K562 (cell line): ENCODE measurements around the gene PLEKHA6. TPM values are rescaled to one million over a fixed set of nuclear protein-coding genes. Genes with fewer than 3 reads are reported as not detected.
A peak's percentile ranks its signal among the peaks of the same experiment; 100 is the strongest.

Experiments used
- ATAC-seq: fragments of 200-7000 bp; cut with Tn5 transposase; 3 replicates; pipeline ENCODE4 v1.9.1; 2020; ENCODE audit warnings: moderate library complexity
- BruUV-seq: library from RNA; stranded (reverse); fragments of 400-500 nt; replicated peaks from 2 replicates; lab custom pipeline; 2021; lab: Mats Ljungman, UMichigan
- CTCF ChIA-PET: fragments of 300-600 bp; formaldehyde crosslinking; extraction: SDS; loops from one replicate; lab custom pipeline; 2021; ENCODE audit warnings: low intra/inter-chr PET ratio; lab: Yijun Ruan, JAX
- POLR2A ChIA-PET: fragments of 300-600, 350-650 bp; sonication (Branson Sonifier 250); formaldehyde crosslinking; extraction: SDS; loops from one replicate; lab custom pipeline; 2021; ENCODE audit warnings: antibody characterized with exemption, inconsistent platforms; lab: Yijun Ruan, JAX
- DNase-seq, 4 experiments: peaks; one replicate each; pipeline versions ENCODE4 v3.0.0 to v3.0.0-alpha.2; 2011 to 2018; ENCODE audit warnings: low spot score in 3 of 4, mixed read lengths in 3 of 4; ENCODE audit errors: extremely low read depth in 1 of 4
- FAIRE-seq: peaks from 2 replicates; lab custom pipeline; 2011; peaks lifted over from hg19 to GRCh38; lab: Jason Lieb, UNC
- H2AFZ ChIP-seq: 2 replicates; pipeline ENCODE4 v1.6.0; 2011; ENCODE audit warnings: low read depth, low read length, control low read depth, inconsistent platforms
- H3K27ac ChIP-seq: fragments of 200-600 bp; 3 replicates; pipeline ENCODE4 v1.8.0; 2011; ENCODE audit warnings: low read depth, mild to moderate bottlenecking, control low read depth, inconsistent platforms, low read length, moderate library complexity, mixed read lengths; ENCODE audit errors: extremely low read depth
- H3K27me3 ChIP-seq, 2 experiments: fragments of 300-600 bp in 1 of 2; 2 replicates in 1 of 2; 3 replicates in 1 of 2; pipeline versions ENCODE4 v1.6.0 to v1.8.0; 2011; ENCODE audit warnings: inconsistent platforms in 2 of 2, low read length in 2 of 2, mild to moderate bottlenecking in 1 of 2, mixed read lengths in 1 of 2, moderate library complexity in 1 of 2; ENCODE audit not compliant: control insufficient read depth in 2 of 2, insufficient read depth in 2 of 2
- H3K36me3 ChIP-seq: fragments of 300-600 bp; 3 replicates; pipeline ENCODE4 v1.8.0; 2011; ENCODE audit warnings: mild to moderate bottlenecking, low read length, inconsistent platforms; ENCODE audit not compliant: control insufficient read depth, insufficient read depth
- H3K4me1 ChIP-seq, 2 experiments: fragments of 200-600 bp in 1 of 2; replicated peaks in 1 of 2; 2 replicates in 1 of 2; 3 replicates in 1 of 2; pipeline versions ENCODE4 v1.5.1 to v1.8.0; 2011; ENCODE audit warnings: inconsistent platforms in 2 of 2, low read length in 2 of 2, mild to moderate bottlenecking in 1 of 2, mixed read lengths in 1 of 2, moderate library complexity in 1 of 2; ENCODE audit not compliant: control insufficient read depth in 2 of 2, insufficient read depth in 2 of 2
- H3K4me2 ChIP-seq: 2 replicates; pipeline ENCODE4 v1.6.1; 2011; ENCODE audit warnings: low read length, control low read depth, inconsistent platforms, mixed read lengths; ENCODE audit not compliant: insufficient read depth
- H3K4me3 ChIP-seq: fragments of 200-600 bp; sonication (generic), shearing (Covaris generic); 2 replicates; pipeline ENCODE4 v1.5.1; 2016; ENCODE audit warnings: control low read depth, inconsistent platforms
- H3K79me2 ChIP-seq: fragments of 200-600 bp; 3 replicates; pipeline ENCODE4 v1.8.0; 2011; ENCODE audit warnings: low read length, inconsistent platforms; ENCODE audit not compliant: control insufficient read depth, insufficient read depth
- H3K9ac ChIP-seq, 2 experiments: 2 replicates each; pipeline versions ENCODE4 v1.6.0 to v1.6.1; 2011; ENCODE audit warnings: low read depth in 2 of 2, low read length in 2 of 2, control low read depth in 1 of 2, inconsistent platforms in 1 of 2, mild to moderate bottlenecking in 1 of 2, mixed read lengths in 1 of 2; ENCODE audit not compliant: insufficient read depth in 1 of 2
- H3K9me1 ChIP-seq: one replicate; pipeline ENCODE4 v1.6.0; 2011; ENCODE audit warnings: inconsistent platforms, mild to moderate bottlenecking, low read length, moderate library complexity; ENCODE audit not compliant: control insufficient read depth, insufficient read depth
- H3K9me3 ChIP-seq: replicated peaks from 2 replicates; pipeline ENCODE4 v1.5.1; 2011; ENCODE audit warnings: low read depth, low read length, inconsistent platforms; ENCODE audit not compliant: control insufficient read depth, insufficient read depth
- H4K20me1 ChIP-seq: replicated peaks from 2 replicates; pipeline ENCODE4 v1.6.1; 2011; ENCODE audit warnings: low read length, inconsistent platforms, mixed read lengths; ENCODE audit not compliant: control insufficient read depth, insufficient read depth
- BCOR ChIP-seq: fragments of 450-650 bp; IDR thresholded peaks from 2 replicates; pipeline ENCODE4 v1.6.1; 2016
- CREBBP ChIP-seq: IDR thresholded peaks from one replicate; pipeline ENCODE4 v1.6.1; 2012; ENCODE audit warnings: low read depth, mild to moderate bottlenecking, control low read depth, inconsistent platforms, low read length
- KLF1 ChIP-seq: fragments of 450-650 bp; IDR thresholded peaks from 2 replicates; pipeline ENCODE4 v1.6.1; 2016; ENCODE audit warnings: missing genetic modification characterization, missing compliant biosample characterization
- MAFF ChIP-seq: IDR thresholded peaks from 2 replicates; pipeline ENCODE4 v1.6.1; 2012; ENCODE audit warnings: low read length, improper control_type of control experiment
- RBM25 ChIP-seq: fragments of 200-400 bp; formaldehyde crosslinking; IDR thresholded peaks from 2 replicates; pipeline ENCODE4 v1.6.1; 2018; ENCODE audit warnings: low read length, low read depth, moderate library complexity; ENCODE audit not compliant: severe bottlenecking
- ZEB2 ChIP-seq: fragments of 450-650 bp; IDR thresholded peaks from 2 replicates; pipeline ENCODE4 v1.6.1; 2016
- ZKSCAN1 ChIP-seq: fragments of 150-350 bp; IDR thresholded peaks from 2 replicates; pipeline ENCODE4 v1.6.1; 2016; ENCODE audit warnings: low read depth, low read length
- ZKSCAN3 ChIP-seq: fragments of 250-450 bp; sonication (Bioruptor Pico); IDR thresholded peaks from 2 replicates; pipeline ENCODE4 v1.4.0; 2020
- ZNF217 ChIP-seq: sonication (generic); formaldehyde crosslinking; IDR thresholded peaks from 2 replicates; pipeline ENCODE4 v1.8.0; 2022; ENCODE audit warnings: mild to moderate bottlenecking, missing genetic modification reagents
- WGBS: fragments of 100-300 bp; shearing (Covaris generic); methylation state at CpG from one replicate; pipeline ENCODE4 v1.1.6; 2016; ENCODE audit warnings: low coverage, mixed read lengths; ENCODE audit not compliant: insufficient coverage; ENCODE audit errors: missing lambda C conversion rate; 5-methylcytosine and 5-hydroxymethylcytosine counted together
- in situ Hi-C: fragments of 300-500 bp; cut with MboI; formaldehyde crosslinking; loops from 4 replicates; pipeline ENCODE4 v1.15.0; 2018; ENCODE audit warnings: inconsistent platforms, mixed read lengths
- intact Hi-C: fragments of 100-400 bp; cut with micrococcal nuclease; formaldehyde crosslinking; loops from 2 replicates; pipeline ENCODE4 v1.14.2; 2022
- polyA plus RNA-seq, 8 experiments: library from polyadenylated mRNA; depleted of rRNA in 4 of 8; stranded (reverse) in 5 of 8; unstranded in 3 of 8; fragments of >200 nt; fragmentation: Nextera tagmentation in 2 of 8; fragmentation: Illumina TruSeq in 1 of 8; extraction: Ambion mirVana in 2 of 8; extraction: Trizol in 1 of 8; gene quantifications; 2 replicates each; pipeline versions ENCODE4 v1.2.1 to v1.2.3, GENCODE V29; 2011 to 2014; ENCODE audit warnings: inconsistent platforms in 1 of 8, missing spikeins in 1 of 8
- total RNA-seq, 7 experiments: library from RNA; depleted of rRNA in 6 of 7; stranded (reverse); fragments of >200 nt in 6 of 7; fragmentation: Illumina TruSeq in 2 of 7; extraction: Trizol in 2 of 7; gene quantifications; 2 replicates each; pipeline versions ENCODE4 v1.2.1 to v1.2.3, GENCODE V29; 2011 to 2021; ENCODE audit warnings: low replicate concordance in 1 of 7
- TF ChIP-seq, protein P1 (sequence below): sonication (generic); IDR thresholded peaks from 2 replicates; pipeline ENCODE4 v1.6.1; 2016

Gene PLEKHA6
- total and polyA plus RNA-seq, 9 of the 15 experiments (the other 6 are each of a cell fraction or from before 2014, with no cell fraction given) = under 0.01 to 0.33 (median 0.01) TPM; not detected in 4

DNA sequence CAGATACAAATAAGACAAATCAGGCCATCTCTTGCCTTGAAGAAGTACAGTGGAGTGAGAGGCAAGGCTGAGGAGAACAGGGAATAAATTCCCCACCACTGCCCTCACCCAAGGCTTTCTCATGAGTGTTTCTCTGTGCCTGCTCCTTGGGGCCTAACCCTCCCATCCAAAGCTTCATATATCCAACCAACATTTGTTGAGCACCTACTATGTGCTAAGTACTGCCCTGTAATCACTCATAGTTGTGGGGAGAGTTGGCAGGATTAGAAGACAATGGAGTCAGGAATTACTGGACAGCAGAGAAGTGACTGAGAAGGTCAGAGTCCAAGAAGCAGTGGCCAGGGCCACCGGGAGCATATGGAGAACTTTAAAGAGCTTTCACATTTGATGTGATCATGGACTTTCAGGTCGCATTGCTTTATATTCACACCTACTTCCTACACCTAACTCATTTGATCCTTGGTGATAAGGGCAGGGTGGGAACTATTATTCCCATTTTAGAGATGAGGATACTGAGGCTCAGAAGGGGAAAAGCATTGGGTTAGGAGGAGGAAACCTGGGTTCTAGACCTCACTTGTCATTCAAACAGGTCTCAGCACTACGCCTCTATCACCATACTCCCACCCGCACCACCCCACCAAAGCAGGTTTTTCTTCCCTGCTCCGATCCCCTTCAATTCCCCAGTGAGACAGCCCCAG, 6.4 kb downstream of the PLEKHA6 start:
- TF ChIP-seq CREBBP (no peak), ZKSCAN3 (CRISPR knock-in tag) (no peak), ZEB2 (no peak), MAFF (no peak), RBM25 (peak; percentile 78), ZKSCAN1 (peak; percentile 55; the same call in 1 of the 2 replicates), ZNF217 (CRISPR knock-in tag) (no peak), KLF1 (no peak), BCOR (0 out of 2 replicates have a peak, but pooled peaks have one; percentile 10)
- TF ChIP-seq, protein P1, sequence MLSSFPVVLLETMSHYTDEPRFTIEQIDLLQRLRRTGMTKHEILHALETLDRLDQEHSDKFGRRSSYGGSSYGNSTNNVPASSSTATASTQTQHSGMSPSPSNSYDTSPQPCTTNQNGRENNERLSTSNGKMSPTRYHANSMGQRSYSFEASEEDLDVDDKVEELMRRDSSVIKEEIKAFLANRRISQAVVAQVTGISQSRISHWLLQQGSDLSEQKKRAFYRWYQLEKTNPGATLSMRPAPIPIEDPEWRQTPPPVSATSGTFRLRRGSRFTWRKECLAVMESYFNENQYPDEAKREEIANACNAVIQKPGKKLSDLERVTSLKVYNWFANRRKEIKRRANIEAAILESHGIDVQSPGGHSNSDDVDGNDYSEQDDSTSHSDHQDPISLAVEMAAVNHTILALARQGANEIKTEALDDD = no peak
- Histone ChIP-seq H3K9me1 (no peaks in the 10 kb centered on the region), H3K27me3 (peaks cover 21 to 53% of the 10 kb centered on the region in 2 experiments; a peak in 4 of 5 replicates), H4K20me1 (0 out of 2 replicates have a peak, but pooled peaks cover 3% of the 10 kb centered on the region), H3K4me3 (no peak overlapping the region), H3K4me2 (no peak overlapping the region), H2AFZ (no peak overlapping the region), H3K79me2 (no peaks in the 10 kb centered on the region), H3K4me1 (peaks cover 0 to 8% of the 10 kb centered on the region in 2 experiments; a peak in 4 of 5 replicates), H3K9me3 (no peaks in the 10 kb centered on the region), H3K36me3 (no peaks in the 10 kb centered on the region), H3K9ac (no peak overlapping the region), H3K27ac (no peak overlapping the region)
- no TSS peak for BruUV-seq
- FAIRE-seq (no peak), DNase-seq (no peak), ATAC-seq (no peak)
- in situ Hi-C loops (no loop called here), intact Hi-C loops (no loop called here)
- POLR2A ChIA-PET = interaction anchor here (0.5 to 1.9 kb wide), 2 partner anchors 9 to 29 kb away, joined by 4 to 7 read pairs; no protein-coding TSS in a partner anchor
- WGBS = 4% methylated on average over 5 of the region's 5 CpGs
- CTCF ChIA-PET = no interaction called here
